Activated naive CD4-positive, alpha-beta T cell treated with anti-CD3 and anti-CD28 coated beads, Interleukin-2, amount 50 U/mL, for 16 hours (primary cell): ENCODE measurements around the gene ITGA11.
"Not testable (repeated sequence)": the region's sequence is repeated elsewhere in the genome, so short reads cannot be mapped to it uniquely, and the experiment has no call there.

Experiments
- DNase-seq: peaks from one replicate; pipeline ENCODE4 v3.0.0-alpha.2; 2020

ITGA11 gene

GRCh38 chr15:68410466-68411342, 21.3 kb downstream of the ITGA11 start:
- no peak for DNase-seq

GRCh38 chr15:68409736-68410370, 22.1 kb downstream of the ITGA11 start:
- no peak for DNase-seq

GRCh38 chr15:68408971-68409370, 23.0 kb downstream of the ITGA11 start:
- DNase-seq = no peak

- no peak for DNase-seq
Measured at GRCh38 chr15:68407886-68408881, 23.8 kb downstream of the ITGA11 start.

- no peak for DNase-seq
Measured at GRCh38 chr15:68407141-68407885, 24.6 kb downstream of the ITGA11 start.

GRCh38 chr15:68405378-68406250, 26.3 kb downstream of the ITGA11 start:
- no peak for DNase-seq

GRCh38 chr15:68404056-68404798, 27.7 kb downstream of the ITGA11 start:
- no peak for DNase-seq

GRCh38 chr15:68403161-68403941, 28.6 kb downstream of the ITGA11 start:
- DNase-seq = no peak

GRCh38 chr15:68402432-68403160, 29.4 kb downstream of the ITGA11 start:
- DNase-seq = no peak

- DNase-seq = no peak
Measured at GRCh38 chr15:68401496-68402431, 30.2 kb downstream of the ITGA11 start.

GRCh38 chr15:68400066-68400456, 31.9 kb downstream of the ITGA11 start:
- DNase-seq = no peak

GRCh38 chr15:68399096-68400065, 32.6 kb downstream of the ITGA11 start:
- no peak for DNase-seq

GRCh38 chr15:68397999-68398398, 34.0 kb downstream of the ITGA11 start:
- DNase-seq = not testable (repeated sequence)

- DNase-seq = no peak
Measured at GRCh38 chr15:68396068-68396467, 35.9 kb downstream of the ITGA11 start.

GRCh38 chr15:68391121-68391520, 40.8 kb downstream of the ITGA11 start:
- DNase-seq = no peak
